IPS-20b (cell line): ENCODE data around the gene GALNT4.

Source experiments
- H3K27ac ChIP-seq: one replicate; pipeline ENCODE4 v1.5.1; 2013; ENCODE audit warnings: low read length
- H3K27me3 ChIP-seq: 2 replicates; pipeline ENCODE4 v1.6.1; 2013; ENCODE audit warnings: mild to moderate bottlenecking, low read length, inconsistent platforms; ENCODE audit not compliant: insufficient read depth
- H3K36me3 ChIP-seq: 2 replicates; pipeline ENCODE4 v1.6.1; 2013; ENCODE audit warnings: low read depth, mild to moderate bottlenecking, inconsistent platforms, low read length, moderate library complexity; ENCODE audit not compliant: insufficient read depth
- H3K4me1 ChIP-seq: 2 replicates; pipeline ENCODE4 v1.6.1; 2013; ENCODE audit warnings: mild to moderate bottlenecking, control low read depth, inconsistent platforms, low read length, moderate library complexity; ENCODE audit not compliant: insufficient read depth
- H3K4me3 ChIP-seq: 2 replicates; pipeline ENCODE4 v1.5.1; 2013; ENCODE audit warnings: mild to moderate bottlenecking, low read length, inconsistent platforms
- H3K9ac ChIP-seq: 2 replicates; pipeline ENCODE4 v1.6.1; 2013; ENCODE audit warnings: low read depth, mild to moderate bottlenecking, inconsistent platforms, low read length, moderate library complexity
- H3K9me3 ChIP-seq: 2 replicates; pipeline ENCODE4 v1.6.1; 2013; ENCODE audit warnings: mild to moderate bottlenecking, low read depth, low read length, inconsistent platforms; ENCODE audit not compliant: insufficient read depth

The GALNT4 gene

GRCh38 chr12:89481213-89481914, 43.2 kb downstream of the GALNT4 start:
- no peaks in the 10 kb centered on the region for H3K9me3 ChIP-seq

GRCh38 chr12:89479982-89480381, 44.6 kb downstream of the GALNT4 start:
- H3K27ac ChIP-seq: no peak overlapping the region
- H3K36me3 ChIP-seq: no peaks in the 10 kb centered on the region
- H3K9ac ChIP-seq: no peak overlapping the region
- peaks cover 4% of the 10 kb centered on the region; the same call in 1 of the 2 replicates for H3K4me1 ChIP-seq
- H3K27me3 ChIP-seq: no peaks in the 10 kb centered on the region
- no peaks in the 10 kb centered on the region for H3K9me3 ChIP-seq
- no peak overlapping the region for H3K4me3 ChIP-seq

More at GRCh38 chr12:89481213-89481914, 43.2 kb downstream of the GALNT4 start:
- Histone ChIP-seq H3K9ac (no peak overlapping the region), H3K36me3 (no peaks in the 10 kb centered on the region), H3K27me3 (no peaks in the 10 kb centered on the region), H3K4me1 (peaks cover 4% of the 10 kb centered on the region; the same call in 1 of the 2 replicates), H3K4me3 (no peak overlapping the region), H3K27ac (no peak overlapping the region)

- H3K27ac ChIP-seq: no peak overlapping the region
- no peak overlapping the region for H3K4me3 ChIP-seq
- H3K36me3 ChIP-seq: no peaks in the 10 kb centered on the region
- H3K27me3 ChIP-seq: no peaks in the 10 kb centered on the region
- no peaks in the 10 kb centered on the region for H3K4me1 ChIP-seq
- no peaks in the 10 kb centered on the region for H3K9me3 ChIP-seq
- H3K9ac ChIP-seq: no peak overlapping the region
These were observed 46.8 kb downstream of the GALNT4 start for GRCh38 chr12:89477633-89478279.

GRCh38 chr12:89476904-89477595, 47.5 kb downstream of the GALNT4 start:
- no peak overlapping the region for H3K4me3 ChIP-seq

GRCh38 chr12:89476232-89476631, 48.4 kb downstream of the GALNT4 start:
- H3K27me3 ChIP-seq: no peaks in the 10 kb centered on the region
- H3K36me3 ChIP-seq: no peaks in the 10 kb centered on the region
- no peak overlapping the region for H3K9ac ChIP-seq
- H3K9me3 ChIP-seq: no peaks in the 10 kb centered on the region
- H3K27ac ChIP-seq: no peak overlapping the region
- H3K4me1 ChIP-seq: no peaks in the 10 kb centered on the region
- no peak overlapping the region for H3K4me3 ChIP-seq

More at GRCh38 chr12:89476904-89477595, 47.5 kb downstream of the GALNT4 start:
- Histone ChIP-seq H3K27ac (no peak overlapping the region), H3K27me3 (no peaks in the 10 kb centered on the region), H3K9me3 (no peaks in the 10 kb centered on the region), H3K4me1 (no peaks in the 10 kb centered on the region), H3K36me3 (no peaks in the 10 kb centered on the region), H3K9ac (no peak overlapping the region)

GRCh38 chr12:89475203-89475990, 49.2 kb downstream of the GALNT4 start:
- Histone ChIP-seq H3K27me3 (no peaks in the 10 kb centered on the region), H3K36me3 (no peaks in the 10 kb centered on the region), H3K4me3 (no peak overlapping the region), H3K27ac (no peak overlapping the region), H3K4me1 (no peaks in the 10 kb centered on the region), H3K9me3 (no peaks in the 10 kb centered on the region), H3K9ac (no peak overlapping the region)

- no peaks in the 10 kb centered on the region for H3K9me3 ChIP-seq
- no peaks in the 10 kb centered on the region for H3K27me3 ChIP-seq
- no peaks in the 10 kb centered on the region for H3K36me3 ChIP-seq
- no peak overlapping the region for H3K9ac ChIP-seq
- H3K27ac ChIP-seq: no peak overlapping the region
- H3K4me3 ChIP-seq: no peak overlapping the region
- H3K4me1 ChIP-seq: no peaks in the 10 kb centered on the region
These were observed 50.0 kb downstream of the GALNT4 start for GRCh38 chr12:89474615-89475014.
